CD14-positive monocyte (primary cell): ENCODE results near the gene ZBTB6. TPM values are rescaled to one million over a fixed set of nuclear protein-coding genes. Genes with fewer than 3 reads are reported as not detected.
A peak's percentile ranks its signal among the peaks of the same experiment; 100 is the strongest.

Source experiments
- DNase-seq, 3 donors: peaks; one replicate each; pipeline ENCODE4 v3.0.0-alpha.2; 2011 to 2022
- H2AFZ ChIP-seq: 2 replicates; pipeline ENCODE4 v1.6.0; 2012; ENCODE audit warnings: mild to moderate bottlenecking, low read depth, low read length, inconsistent platforms; ENCODE audit not compliant: insufficient read depth, poor library complexity, severe bottlenecking
- H3K27ac ChIP-seq, 2 donors: 1 replicate in 1 of 2; 2 replicates in 1 of 2; pipeline ENCODE4 v1.5.1; 2012 to 2013; ENCODE audit warnings: low read length in 2 of 2, control low read depth in 1 of 2, inconsistent platforms in 1 of 2, low read depth in 1 of 2, mild to moderate bottlenecking in 1 of 2
- H3K27me3 ChIP-seq, 2 donors: one replicate each; pipeline versions ENCODE4 v1.6.0 to v1.6.1; 2011 to 2013; ENCODE audit warnings: low read length in 2 of 2; ENCODE audit not compliant: control insufficient read depth in 2 of 2, insufficient read depth in 2 of 2
- H3K36me3 ChIP-seq, 2 donors: replicated peaks in 1 of 2; 1 replicate in 1 of 2; 2 replicates in 1 of 2; pipeline versions ENCODE4 v1.5.1 to v1.6.1; 2012 to 2013; ENCODE audit warnings: low read length in 2 of 2, control low read depth in 1 of 2, inconsistent platforms in 1 of 2, mild to moderate bottlenecking in 1 of 2; ENCODE audit not compliant: insufficient read depth in 2 of 2, control insufficient read depth in 1 of 2
- H3K4me1 ChIP-seq, 2 donors: 1 replicate in 1 of 2; 2 replicates in 1 of 2; pipeline versions ENCODE4 v1.5.1 to v1.6.1; 2012 to 2013; ENCODE audit warnings: low read length in 2 of 2, control low read depth in 1 of 2, inconsistent platforms in 1 of 2, mild to moderate bottlenecking in 1 of 2, moderate library complexity in 1 of 2; ENCODE audit not compliant: insufficient read depth in 2 of 2, control insufficient read depth in 1 of 2
- H3K4me2 ChIP-seq: replicated peaks from 2 replicates; pipeline ENCODE3; 2012; ENCODE audit warnings: low read length, moderate library complexity, mild to moderate bottlenecking; ENCODE audit not compliant: poor library complexity, severe bottlenecking; ENCODE audit errors: extremely low read depth
- H3K4me3 ChIP-seq, 3 experiments: fragments of 200-600 bp in 1 of 3; sonication (generic) in 1 of 3; replicated peaks in 1 of 3; 1 replicate in 2 of 3; 2 replicates in 1 of 3; pipeline ENCODE4 v1.5.1; 2011 to 2013; ENCODE audit warnings: low read length in 3 of 3, mild to moderate bottlenecking in 3 of 3, control low read depth in 2 of 3, low read depth in 2 of 3, inconsistent platforms in 1 of 3, moderate library complexity in 1 of 3
- H3K79me2 ChIP-seq: 2 replicates; pipeline ENCODE4 v1.6.0; 2012; ENCODE audit warnings: mild to moderate bottlenecking, control low read depth, inconsistent platforms, low read length, moderate library complexity; ENCODE audit not compliant: insufficient read depth
- H3K9ac ChIP-seq: 2 replicates; pipeline ENCODE4 v1.6.0; 2017; ENCODE audit warnings: low read length, mild to moderate bottlenecking; ENCODE audit not compliant: insufficient read depth, poor library complexity, severe bottlenecking
- H3K9me3 ChIP-seq, 2 donors: replicated peaks in 1 of 2; 1 replicate in 1 of 2; 2 replicates in 1 of 2; pipeline versions ENCODE4 v1.5.1 to v1.6.1; 2012 to 2013; ENCODE audit warnings: low read length in 2 of 2, control low read depth in 1 of 2; ENCODE audit not compliant: control insufficient read depth in 1 of 2, insufficient read depth in 1 of 2
- H4K20me1 ChIP-seq: 2 replicates; pipeline ENCODE4 v1.6.0; 2012; ENCODE audit warnings: mild to moderate bottlenecking, low read length, control low read depth, moderate library complexity; ENCODE audit not compliant: insufficient read depth
- H3K27ac Mint-ChIP-seq, 7 donors: one replicate each; pipeline ENCODE4 v1.8.0; 2020; ENCODE audit warnings: mild to moderate bottlenecking in 7 of 7, mixed read lengths in 7 of 7, moderate library complexity in 6 of 7, inconsistent platforms in 2 of 7
- H3K27me3 Mint-ChIP-seq, 3 donors: one replicate each; pipeline ENCODE4 v1.8.0; 2021 to 2022; ENCODE audit warnings: low read depth in 3 of 3, mild to moderate bottlenecking in 3 of 3, mixed read lengths in 3 of 3, moderate library complexity in 3 of 3, inconsistent platforms in 1 of 3
- H3K36me3 Mint-ChIP-seq, 2 donors: one replicate each; pipeline ENCODE4 v1.8.0; 2020; ENCODE audit warnings: mixed read lengths in 2 of 2, inconsistent platforms in 1 of 2, mild to moderate bottlenecking in 1 of 2
- H3K4me1 Mint-ChIP-seq: one replicate; pipeline ENCODE4 v1.8.0; 2020; ENCODE audit warnings: mild to moderate bottlenecking, mixed read lengths
- H3K4me3 Mint-ChIP-seq, 2 donors: one replicate each; pipeline ENCODE4 v1.8.0; 2020; ENCODE audit warnings: mild to moderate bottlenecking in 2 of 2, mixed read lengths in 2 of 2, moderate library complexity in 1 of 2
- H3K9me3 Mint-ChIP-seq, 7 donors: one replicate each; pipeline ENCODE4 v1.8.0; 2020 to 2022; ENCODE audit warnings: mixed read lengths in 7 of 7, mild to moderate bottlenecking in 6 of 7, moderate library complexity in 6 of 7, inconsistent platforms in 2 of 7
- CTCF ChIP-seq: fragments of 200-600 bp; IDR thresholded peaks from one replicate; pipeline ENCODE4 v1.8.0; 2022; ENCODE audit warnings: antibody characterized with exemption, mild to moderate bottlenecking
- WGBS: methylation state at CpG from one replicate; pipeline ENCODE4 v1.1.5; 2013; ENCODE audit warnings: missing lambda C conversion rate; ENCODE audit not compliant: insufficient coverage; 5-methylcytosine and 5-hydroxymethylcytosine counted together
- intact Hi-C, 2 donors: fragments of 100-400 bp; cut with micrococcal nuclease; formaldehyde crosslinking; loops; one replicate each; pipeline versions ENCODE4 v1.15.0 to v1.15.1; 2023
- polyA plus RNA-seq, 3 donors: library from polyadenylated mRNA; depleted of rRNA in 1 of 3; unstranded in 2 of 3; stranded (reverse) in 1 of 3; fragments of 300-500 nt in 2 of 3; fragments of >200 nt in 1 of 3; fragmentation: Illumina TruSeq in 2 of 3; gene quantifications; 1 replicate in 2 of 3; 2 replicates in 1 of 3; pipeline ENCODE4 v1.2.3, GENCODE V29; 2012 to 2021

ZBTB6 gene
- polyA plus RNA-seq, 3 donors: 0.64 to 1.7 (median 1.5) TPM

GRCh38 chr9:122941582-122942234 is 28.6 kb upstream of the ZBTB6 start:
- TF ChIP-seq CTCF: no peak
- Histone ChIP-seq H3K4me3 (peak overlapping the region; percentile 47 to 82 (median 69)), H3K79me2 (peaks cover 66% of the 10 kb centered on the region), H3K27me3 (no peaks in the 10 kb centered on the region), H4K20me1 (peaks cover 55% of the 10 kb centered on the region), H3K27ac (peak overlapping the region; percentile 69 to 91), H3K9me3 (no peaks in the 10 kb centered on the region), H2AFZ (peak overlapping the region; percentile 80), H3K4me1 (peaks cover 35 to 40% of the 10 kb centered on the region in 2 donors), H3K4me2 (peak overlapping the region; percentile 87), H3K36me3 (peaks cover 2 to 35% of the 10 kb centered on the region in 2 donors), H3K9ac (peak overlapping the region; percentile 93)
- Mint-ChIP-seq H3K27ac (peak overlapping the region; percentile 87 to 95 (median 93)), H3K27me3 (peaks cover 0 to 2% (median 0%) of the 10 kb centered on the region in 3 donors), H3K4me1 (peaks cover 53% of the 10 kb centered on the region), H3K4me3 (peak overlapping the region; percentile 92 to 98), H3K9me3 (peaks cover 0 to 2% (median 0%) of the 10 kb centered on the region in 7 donors), H3K36me3 (peaks cover 23 to 25% of the 10 kb centered on the region in 2 donors)
- DNase-seq: no peak
- 7% methylated on average over 12 of the region's 17 CpGs for WGBS
- intact Hi-C loops: loop anchor here (2.0 to 5.0 kb wide), 2 partner anchors 37 to 39 kb away; partner anchors contain the start of gene RC3H2 (in 1 of the 2)

GRCh38 chr9:122940749-122941581 is 27.8 kb upstream of the ZBTB6 start, which contains the start of gene RABGAP1:
Gene RABGAP1, plus strand, starts transcription at chr9:122941020. Its CDS starts 16,040 bp downstream, at chr9:122957060.
- Mint-ChIP-seq H3K4me3 (peak within 1 kb of the TSS; percentile 92 to 98), H3K27me3 (peaks cover 0 to 2% (median 0%) of the 10 kb centered on the region in 3 donors), H3K36me3 (peaks cover 31 to 32% of the 10 kb centered on the region in 2 donors), H3K27ac (peak within 1 kb of the TSS; percentile 87 to 95 (median 94)), H3K9me3 (peaks cover 0 to 2% (median 0%) of the 10 kb centered on the region in 7 donors), H3K4me1 (peaks cover 50% of the 10 kb centered on the region)
- WGBS: 0% methylated on average over 25 of the region's 54 CpGs
- DNase-seq: peak; percentile 98 to 99 (median 99)
- no peaks in the 10 kb centered on the region for H3K27me3 ChIP-seq
- H3K9ac ChIP-seq: peak within 1 kb of the TSS; percentile 93
- H3K79me2 ChIP-seq: peaks cover 66% of the 10 kb centered on the region
- intact Hi-C loops: loop anchor here (2.0 to 5.0 kb wide), 2 partner anchors 36 to 39 kb away; partner anchors contain the start of gene RC3H2 (in 1 of the 2)
- peak within 1 kb of the TSS; percentile 87 for H3K4me2 ChIP-seq
- peaks cover 8 to 41% of the 10 kb centered on the region in 2 donors for H3K36me3 ChIP-seq
- peak within 1 kb of the TSS; percentile 69 to 91 for H3K27ac ChIP-seq
- no peak for TF ChIP-seq CTCF
- H3K4me1 ChIP-seq: peaks cover 35 to 40% of the 10 kb centered on the region in 2 donors
- H3K4me3 ChIP-seq: peak within 1 kb of the TSS; percentile 47 to 82 (median 69)
- H2AFZ ChIP-seq: peak within 1 kb of the TSS; percentile 80
- H4K20me1 ChIP-seq: peaks cover 47% of the 10 kb centered on the region
- H3K9me3 ChIP-seq: no peaks in the 10 kb centered on the region
